Measurements from ENCODE around the gene ECT2L. TPM values are rescaled to one million over a fixed set of nuclear protein-coding genes. Genes with fewer than 3 reads are reported as not detected.

ECT2L gene
- total RNA-seq, 1 donor, result not detected

DNA sequence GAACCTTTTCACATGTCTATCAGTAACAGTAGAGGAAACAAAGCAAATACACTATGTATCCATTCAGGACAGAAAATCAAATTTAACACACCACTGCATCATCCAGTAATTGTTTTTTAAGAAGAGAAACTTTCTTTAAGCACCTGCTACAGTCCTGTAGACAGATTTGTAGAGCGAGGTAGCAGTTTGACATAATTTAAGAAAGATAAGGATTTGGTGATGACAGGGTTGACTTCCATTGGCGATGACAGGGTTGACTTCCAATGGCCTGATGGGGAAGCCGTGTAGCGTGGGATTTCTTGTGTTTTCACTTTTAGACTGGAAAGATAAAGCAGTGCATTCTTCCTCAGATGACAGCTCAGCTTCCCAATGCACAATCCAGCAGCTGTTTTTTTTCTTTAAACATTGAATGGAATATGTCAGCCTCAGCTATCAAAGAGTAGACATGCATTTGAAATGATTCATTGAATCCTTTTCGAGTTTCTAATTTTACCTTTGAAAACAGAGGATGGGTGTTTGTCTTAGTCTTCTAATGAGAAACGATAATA lies 68.5 kb downstream of the ECT2L start:
- H3K9me3 ChIP-seq (ENCODE audit: low read depth, low read length), result no peaks in the 10 kb centered on the region
- no peaks in the 10 kb centered on the region for H3K4me1 ChIP-seq (ENCODE audit: insufficient read depth, low read length)
- no peak overlapping the region for H3K4me3 ChIP-seq (ENCODE audit: low read length)
- no peaks in the 10 kb centered on the region for H3K27me3 ChIP-seq (ENCODE audit: insufficient read depth, low read length)

DNA sequence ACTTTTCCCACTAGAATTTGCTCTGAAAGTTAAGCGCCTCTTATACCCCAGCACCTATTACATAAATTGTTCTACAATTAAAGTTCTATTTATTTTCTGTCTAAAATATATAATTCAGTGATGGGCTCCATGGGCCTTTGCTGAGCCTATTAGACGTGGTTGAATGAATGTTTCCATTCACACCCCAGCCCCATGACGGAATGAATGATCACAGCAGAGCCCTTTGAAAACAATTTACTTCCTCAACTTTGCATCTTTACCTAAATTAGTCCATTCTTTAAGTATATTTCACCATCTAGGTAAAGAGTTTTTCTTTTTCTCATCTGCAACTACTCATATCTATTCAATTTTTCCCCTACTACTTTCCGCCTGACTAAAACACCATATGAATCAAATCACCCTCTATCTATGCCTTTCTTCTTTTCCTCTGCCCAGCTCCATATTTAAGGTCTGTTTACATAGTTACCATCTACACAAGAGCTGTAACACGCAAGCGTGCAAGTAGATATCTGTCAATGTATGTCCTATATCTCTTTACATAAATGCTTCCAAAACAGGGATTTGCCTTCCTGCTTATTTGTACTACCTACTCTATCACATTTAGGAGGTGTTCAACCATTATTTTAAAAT lies 69.7 kb downstream of the ECT2L start:
- Histone ChIP-seq H3K4me3 (ENCODE audit: low read length) (no peak overlapping the region), H3K27me3 (ENCODE audit: insufficient read depth, low read length) (no peaks in the 10 kb centered on the region), H3K9me3 (ENCODE audit: low read depth, low read length) (no peaks in the 10 kb centered on the region), H3K4me1 (ENCODE audit: insufficient read depth, low read length) (no peaks in the 10 kb centered on the region)

DNA sequence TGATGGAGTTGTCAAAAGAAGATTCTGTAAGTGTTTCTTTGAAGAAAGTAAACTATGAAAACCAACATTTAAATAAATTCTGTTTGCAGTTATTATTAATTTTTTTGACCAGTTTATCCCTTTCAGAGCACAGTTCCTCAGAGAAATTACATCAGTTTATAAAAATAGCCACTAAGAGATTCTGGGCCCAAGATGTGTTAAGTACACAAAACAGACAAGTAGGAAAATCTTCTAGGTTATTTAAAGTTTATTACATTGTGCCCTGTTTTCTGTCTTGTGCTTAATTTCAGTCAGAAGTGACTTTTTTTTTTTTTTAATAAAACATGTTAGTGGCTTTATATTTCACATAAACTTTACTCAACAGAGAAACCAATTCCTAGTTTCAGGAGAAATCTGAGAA lies 72.3 kb downstream of the ECT2L start:
- Histone ChIP-seq H3K4me3 (ENCODE audit: low read length) (no peak overlapping the region), H3K4me1 (ENCODE audit: insufficient read depth, low read length) (no peaks in the 10 kb centered on the region), H3K9me3 (ENCODE audit: low read depth, low read length) (no peaks in the 10 kb centered on the region), H3K27me3 (ENCODE audit: insufficient read depth, low read length) (no peaks in the 10 kb centered on the region)

DNA sequence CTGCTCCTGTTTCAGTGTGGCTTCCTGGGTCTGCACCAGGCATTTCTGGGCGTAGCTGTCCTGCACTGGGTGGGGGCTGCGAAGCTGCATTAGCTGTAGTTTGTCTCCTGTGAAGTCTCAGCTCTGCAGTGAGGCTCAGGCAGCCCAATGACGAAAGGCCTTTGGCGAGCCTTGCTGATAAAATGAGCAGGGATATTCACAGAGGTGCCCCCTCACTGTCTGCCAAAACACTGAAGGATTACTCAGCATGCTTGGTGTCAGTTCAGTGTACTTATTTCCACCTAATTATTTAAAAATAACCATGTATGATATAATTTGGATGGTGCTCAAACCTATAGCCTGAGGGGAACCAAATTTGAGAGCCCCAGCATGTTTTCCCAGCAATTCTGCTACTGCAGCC lies 73.5 kb downstream of the ECT2L start:
- Histone ChIP-seq H3K9me3 (ENCODE audit: low read depth, low read length) (no peaks in the 10 kb centered on the region), H3K4me3 (ENCODE audit: low read length) (no peak overlapping the region), H3K27me3 (ENCODE audit: insufficient read depth, low read length) (no peaks in the 10 kb centered on the region), H3K4me1 (ENCODE audit: insufficient read depth, low read length) (no peaks in the 10 kb centered on the region)

DNA sequence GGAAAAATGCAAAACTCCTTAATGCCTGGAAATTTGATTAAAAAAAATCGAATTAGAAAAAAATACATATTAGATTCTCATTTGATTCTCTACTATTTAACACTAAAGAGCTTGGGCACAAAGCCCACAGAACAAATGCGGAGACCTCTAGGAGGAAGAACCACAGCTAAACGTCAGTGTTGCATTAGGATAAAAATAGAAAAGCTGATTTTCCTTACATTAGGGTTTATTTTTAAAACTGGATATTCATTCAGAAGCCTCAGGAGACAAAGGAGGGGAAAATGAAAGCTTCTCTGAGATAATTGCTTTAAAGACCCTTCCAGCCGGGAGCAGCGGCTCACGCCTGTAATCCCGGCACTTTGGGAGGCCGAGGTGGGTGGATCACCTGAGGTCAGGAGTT lies 77.3 kb downstream of the ECT2L start:
- Histone ChIP-seq H3K4me3 (ENCODE audit: low read length) (no peak overlapping the region), H3K4me1 (ENCODE audit: insufficient read depth, low read length) (no peaks in the 10 kb centered on the region), H3K27me3 (ENCODE audit: insufficient read depth, low read length) (no peaks in the 10 kb centered on the region), H3K9me3 (ENCODE audit: low read depth, low read length) (no peaks in the 10 kb centered on the region)

DNA sequence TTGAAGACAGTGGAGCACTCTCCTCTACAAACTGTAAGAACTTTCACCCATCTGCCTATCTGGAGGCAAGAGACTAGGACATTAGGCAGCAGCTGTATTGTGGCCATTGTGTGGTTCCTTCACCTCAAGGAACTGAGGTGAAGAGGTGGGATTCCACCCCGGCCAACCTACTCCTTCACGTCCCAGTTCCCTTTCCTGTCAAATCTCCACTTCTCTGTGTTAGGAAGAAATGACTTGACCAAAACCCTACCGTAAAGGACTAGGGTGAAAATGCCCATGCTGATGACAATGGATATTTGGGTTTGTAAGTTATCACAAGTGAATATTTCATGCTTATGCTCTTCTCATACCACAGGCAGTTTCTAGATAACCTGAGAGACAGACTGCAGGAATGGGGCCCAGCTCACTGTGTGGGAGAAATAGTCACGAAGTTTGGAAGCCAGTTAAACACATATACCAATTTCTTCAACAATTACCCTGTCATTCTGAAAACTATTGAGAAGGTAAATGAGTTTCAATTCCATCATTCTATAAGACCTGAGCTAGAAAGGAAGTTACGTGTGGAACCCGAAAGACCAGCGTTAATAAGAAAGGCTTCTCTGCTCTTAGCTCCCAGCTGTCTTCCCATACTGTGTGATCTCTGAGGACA lies 86.6 kb downstream of the ECT2L start:
- Histone ChIP-seq H3K27me3 (ENCODE audit: insufficient read depth, low read length) (no peaks in the 10 kb centered on the region), H3K9me3 (ENCODE audit: low read depth, low read length) (no peaks in the 10 kb centered on the region), H3K4me1 (ENCODE audit: insufficient read depth, low read length) (no peaks in the 10 kb centered on the region), H3K4me3 (ENCODE audit: low read length) (no peak overlapping the region)

DNA sequence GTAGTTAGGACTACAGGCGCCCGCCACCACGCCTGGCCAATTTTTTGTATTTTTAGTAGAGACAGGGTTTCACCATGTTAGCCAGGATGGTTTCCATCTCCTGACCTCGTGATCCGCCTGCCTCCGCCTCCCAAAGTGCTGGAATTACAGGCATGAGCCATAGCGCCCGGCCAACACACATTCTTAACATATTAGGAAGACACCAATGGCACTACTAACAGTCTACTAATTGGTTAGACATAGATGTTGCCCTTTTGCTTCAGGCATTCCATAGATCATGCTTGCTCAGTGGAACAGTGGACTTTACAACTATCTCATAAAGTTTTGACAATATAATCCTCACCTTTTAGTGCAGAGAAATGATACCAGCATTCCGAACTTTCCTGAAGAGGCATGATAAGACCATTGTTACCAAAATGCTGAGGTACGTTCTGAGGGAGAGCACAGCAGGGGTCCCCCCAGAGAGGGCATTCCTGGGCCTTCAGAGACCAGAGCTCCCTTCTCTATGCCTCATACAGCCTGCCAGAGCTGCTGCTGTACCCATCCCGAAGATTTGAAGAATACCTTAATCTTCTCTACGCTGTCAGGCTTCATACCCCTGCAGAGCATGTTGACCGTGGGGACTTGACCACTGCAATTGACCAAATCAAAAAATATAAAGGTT lies 89.4 kb downstream of the ECT2L start:
- no peaks in the 10 kb centered on the region for H3K9me3 ChIP-seq (ENCODE audit: low read depth, low read length)
- no peak overlapping the region for H3K4me3 ChIP-seq (ENCODE audit: low read length)
- H3K27me3 ChIP-seq (ENCODE audit: insufficient read depth, low read length), result no peaks in the 10 kb centered on the region
- H3K4me1 ChIP-seq (ENCODE audit: insufficient read depth, low read length), result no peaks in the 10 kb centered on the region

DNA sequence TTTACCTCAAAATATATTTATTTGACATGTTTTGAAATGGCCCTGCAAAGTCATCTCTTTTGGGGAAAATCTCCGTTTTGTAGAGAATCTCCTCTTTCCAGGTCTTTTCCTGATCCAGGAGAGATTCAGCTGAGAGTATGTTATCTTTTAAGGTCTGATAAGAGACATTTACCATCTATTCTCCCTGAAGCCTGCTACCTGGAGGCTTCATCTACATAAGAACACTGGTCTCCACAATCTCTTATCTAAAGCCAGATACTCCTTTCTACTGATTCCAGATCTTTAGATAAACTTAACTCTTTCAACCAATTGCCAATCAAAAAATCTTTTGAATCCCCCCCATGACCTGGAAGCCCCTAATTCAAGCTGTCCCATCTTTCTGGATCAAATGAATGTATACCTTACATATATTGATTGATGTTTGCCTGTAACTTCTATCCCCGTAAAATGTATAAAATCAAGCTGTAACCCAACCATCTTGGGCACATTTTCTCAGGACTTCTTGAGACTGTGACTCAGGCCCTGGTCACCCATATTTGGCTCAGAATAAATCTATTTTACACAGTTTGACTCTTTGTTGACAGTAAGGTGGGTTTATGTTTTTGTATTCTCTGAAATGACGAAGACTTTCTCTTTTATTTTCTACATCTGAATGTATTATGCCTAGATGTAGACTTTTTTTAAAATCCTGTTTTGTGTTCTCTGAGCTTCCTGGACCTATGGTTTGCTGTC lies 95.5 kb downstream of the ECT2L start:
- Histone ChIP-seq H3K4me3 (ENCODE audit: low read length) (no peak overlapping the region), H3K4me1 (ENCODE audit: insufficient read depth, low read length) (no peaks in the 10 kb centered on the region), H3K9me3 (ENCODE audit: low read depth, low read length) (no peaks in the 10 kb centered on the region), H3K27me3 (ENCODE audit: insufficient read depth, low read length) (no peaks in the 10 kb centered on the region)

DNA sequence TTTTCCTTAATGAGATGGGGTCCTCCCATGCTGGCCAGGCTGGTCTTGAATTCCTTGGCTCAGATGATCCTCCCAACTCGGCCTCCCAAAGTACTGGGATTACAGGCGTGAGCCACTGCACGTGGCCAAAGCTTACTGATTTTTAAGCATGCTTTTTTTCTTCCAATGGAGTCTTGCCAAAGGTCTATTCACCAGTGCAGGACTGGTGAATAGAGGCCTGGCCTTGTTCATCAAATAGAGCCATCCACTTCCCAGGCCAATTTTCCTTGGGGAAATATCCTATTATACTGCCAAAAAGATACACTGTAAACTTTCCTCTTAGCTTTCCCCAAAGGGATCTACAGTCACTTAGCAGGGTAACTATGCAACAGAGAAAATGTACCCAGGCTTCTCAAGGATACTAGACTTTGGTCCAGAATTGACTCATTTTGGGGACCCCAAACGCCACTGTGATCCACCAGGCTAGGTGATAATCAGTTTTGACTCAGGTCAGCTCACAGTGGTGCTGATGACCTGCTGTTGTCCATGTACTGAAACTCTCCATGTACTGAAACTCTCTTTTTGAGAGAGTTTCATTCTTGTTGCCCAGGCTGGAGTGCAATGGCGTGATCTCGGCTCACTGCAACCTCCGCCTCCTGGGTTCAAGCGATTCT lies 100.3 kb downstream of the ECT2L start:
- H3K9me3 ChIP-seq (ENCODE audit: low read depth, low read length), result no peaks in the 10 kb centered on the region
- H3K27me3 ChIP-seq (ENCODE audit: insufficient read depth, low read length), result no peaks in the 10 kb centered on the region
- no peaks in the 10 kb centered on the region for H3K4me1 ChIP-seq (ENCODE audit: insufficient read depth, low read length)
- H3K4me3 ChIP-seq (ENCODE audit: low read length), result no peak overlapping the region

DNA sequence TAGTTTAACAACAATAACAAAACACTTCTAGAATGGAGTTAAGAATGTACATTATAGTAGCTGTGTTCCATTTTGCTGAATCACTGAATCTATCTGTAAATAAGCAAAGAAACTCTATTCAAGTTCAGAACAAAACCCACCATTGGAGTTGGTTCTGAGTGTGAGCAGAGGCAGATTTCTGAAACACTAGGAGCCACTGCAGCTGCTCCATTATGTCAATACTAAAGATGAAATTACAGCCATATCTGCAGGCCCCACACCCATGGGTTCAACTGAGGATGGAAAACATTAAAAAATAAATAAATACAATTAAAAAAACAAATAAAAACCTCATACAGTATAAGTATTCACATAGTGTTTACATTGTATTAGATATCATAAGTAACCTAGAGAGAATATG lies 101.1 kb downstream of the ECT2L start:
- no peaks in the 10 kb centered on the region for H3K4me1 ChIP-seq (ENCODE audit: insufficient read depth, low read length)
- H3K27me3 ChIP-seq (ENCODE audit: insufficient read depth, low read length), result no peaks in the 10 kb centered on the region
- no peak overlapping the region for H3K4me3 ChIP-seq (ENCODE audit: low read length)
- no peaks in the 10 kb centered on the region for H3K9me3 ChIP-seq (ENCODE audit: low read depth, low read length)

DNA sequence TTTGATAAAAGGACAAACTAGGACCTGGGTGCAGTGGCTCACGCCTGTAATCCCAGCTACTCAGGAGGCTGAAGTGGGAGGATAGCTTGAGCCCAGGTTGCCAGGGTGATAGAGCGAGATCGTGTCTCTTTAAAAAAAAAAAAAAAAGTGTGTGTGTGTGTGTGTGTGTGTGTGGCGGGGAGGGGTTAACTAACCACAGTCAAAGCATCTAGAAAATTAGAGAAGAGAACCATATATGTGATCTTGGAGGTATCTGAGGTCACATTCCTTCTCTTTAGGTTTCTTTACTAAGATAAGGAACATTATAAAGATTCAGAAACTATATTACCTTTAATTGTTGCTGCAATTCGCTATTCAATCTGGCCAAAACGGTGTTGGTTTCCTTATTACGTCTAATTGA lies 111.3 kb downstream of the ECT2L start:
- no peaks in the 10 kb centered on the region for H3K9me3 ChIP-seq (ENCODE audit: low read depth, low read length)

DNA sequence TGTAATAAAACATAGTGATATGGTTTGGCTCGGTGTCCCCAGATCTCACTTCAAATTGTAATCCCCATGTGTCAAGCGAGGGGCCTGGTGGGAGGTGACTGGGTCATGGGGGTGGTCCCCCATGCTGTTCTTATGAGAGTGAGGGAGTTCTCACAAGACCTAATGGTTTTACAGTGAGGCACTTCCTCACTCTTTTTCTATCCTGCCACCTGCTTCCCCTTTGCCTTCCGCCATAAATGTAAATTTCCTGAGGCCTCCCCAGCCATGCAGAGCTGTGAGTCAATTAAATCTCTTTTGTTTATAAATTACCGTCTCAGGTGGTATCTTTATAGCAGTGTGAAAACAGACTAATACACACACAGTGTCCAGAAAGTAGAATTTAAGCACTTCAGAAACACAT lies 113.6 kb downstream of the ECT2L start:
- no peaks in the 10 kb centered on the region for H3K27me3 ChIP-seq (ENCODE audit: insufficient read depth, low read length)
- no peaks in the 10 kb centered on the region for H3K9me3 ChIP-seq (ENCODE audit: low read depth, low read length)
- no peak overlapping the region for H3K4me3 ChIP-seq (ENCODE audit: low read length)
- H3K4me1 ChIP-seq (ENCODE audit: insufficient read depth, low read length), result no peaks in the 10 kb centered on the region

More for the DNA sequence above, 111.3 kb downstream of the ECT2L start:
- no peak overlapping the region for H3K4me3 ChIP-seq (ENCODE audit: low read length)
- H3K27me3 ChIP-seq (ENCODE audit: insufficient read depth, low read length), result no peaks in the 10 kb centered on the region
- no peaks in the 10 kb centered on the region for H3K4me1 ChIP-seq (ENCODE audit: insufficient read depth, low read length)

DNA sequence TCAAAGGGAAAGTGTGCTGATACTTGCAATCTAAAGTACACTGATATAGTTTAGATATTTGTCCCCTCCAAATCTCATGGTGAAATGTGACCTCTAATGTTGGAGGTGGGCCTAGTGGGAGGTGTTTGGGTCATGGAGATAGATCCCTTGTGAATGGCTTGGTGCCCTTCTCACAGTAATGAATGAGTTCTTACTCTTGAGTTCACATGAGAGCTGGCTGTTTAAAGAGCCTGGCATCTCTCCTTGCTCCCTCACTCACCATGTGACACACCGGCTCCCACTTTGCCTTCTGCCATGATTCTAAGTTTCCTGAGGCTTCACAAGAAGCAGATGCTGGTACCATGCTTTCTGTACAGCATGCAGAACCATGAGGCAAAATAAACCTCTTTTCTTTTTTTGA lies 114.1 kb downstream of the ECT2L start:
- H3K4me3 ChIP-seq (ENCODE audit: low read length), result no peak overlapping the region
- H3K4me1 ChIP-seq (ENCODE audit: insufficient read depth, low read length), result no peaks in the 10 kb centered on the region
- no peaks in the 10 kb centered on the region for H3K27me3 ChIP-seq (ENCODE audit: insufficient read depth, low read length)
- no peaks in the 10 kb centered on the region for H3K9me3 ChIP-seq (ENCODE audit: low read depth, low read length)

DNA sequence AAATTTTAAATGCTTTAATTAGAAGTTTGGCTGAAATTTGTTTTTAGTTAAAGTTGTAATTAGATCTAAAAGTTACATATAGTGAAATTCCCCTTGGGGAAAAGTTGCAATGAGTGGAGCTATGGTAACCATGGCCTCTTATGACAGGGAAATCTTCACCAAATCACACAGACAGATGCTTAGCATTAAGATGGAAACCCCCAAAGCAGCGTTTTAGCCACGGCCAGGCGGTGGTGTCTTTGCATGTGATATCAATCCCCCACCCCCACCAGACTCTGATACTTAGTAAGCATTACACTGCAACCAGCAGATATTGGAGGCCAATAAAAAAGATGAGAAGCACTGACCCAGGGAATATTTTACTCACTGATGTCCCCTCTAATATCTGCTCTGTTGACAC lies 116.4 kb downstream of the ECT2L start:
- H3K4me3 ChIP-seq (ENCODE audit: low read length), result no peak overlapping the region
- H3K4me1 ChIP-seq (ENCODE audit: insufficient read depth, low read length), result no peaks in the 10 kb centered on the region
- H3K9me3 ChIP-seq (ENCODE audit: low read depth, low read length), result no peaks in the 10 kb centered on the region
- no peaks in the 10 kb centered on the region for H3K27me3 ChIP-seq (ENCODE audit: insufficient read depth, low read length)

DNA sequence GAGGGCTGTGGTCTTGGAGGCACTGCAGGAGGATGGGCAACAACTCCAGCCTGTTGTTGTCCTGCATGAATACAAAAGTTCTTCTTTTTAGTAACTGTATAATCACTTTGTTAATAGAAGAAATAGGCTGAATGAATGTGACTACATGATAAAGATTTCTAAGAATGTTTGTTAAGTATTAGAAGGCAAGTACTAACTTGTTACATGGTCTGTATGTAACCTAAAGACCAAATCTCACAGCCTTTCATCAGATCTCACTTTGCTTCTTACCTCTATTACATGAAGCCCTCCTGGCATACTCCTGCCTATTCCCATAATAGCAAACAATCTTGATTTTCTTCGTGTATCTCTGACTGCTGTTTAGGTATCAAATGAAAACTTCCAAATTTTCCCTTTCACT lies 118.8 kb downstream of the ECT2L start:
- no peaks in the 10 kb centered on the region for H3K4me1 ChIP-seq (ENCODE audit: insufficient read depth, low read length)
- H3K4me3 ChIP-seq (ENCODE audit: low read length), result no peak overlapping the region
- H3K9me3 ChIP-seq (ENCODE audit: low read depth, low read length), result no peaks in the 10 kb centered on the region
- no peaks in the 10 kb centered on the region for H3K27me3 ChIP-seq (ENCODE audit: insufficient read depth, low read length)

Data from mononuclear cell (primary cell).